ENCODE data around the gene DEXI. TPM values are rescaled to one million over a fixed set of nuclear protein-coding genes. Genes with fewer than 3 reads are reported as not detected.
A peak's percentile ranks its signal among the peaks of the same experiment; 100 is the strongest.

The DEXI gene
- total RNA-seq, 2 donors from 2014 or later = 24.4 to 26.7 TPM

DNA sequence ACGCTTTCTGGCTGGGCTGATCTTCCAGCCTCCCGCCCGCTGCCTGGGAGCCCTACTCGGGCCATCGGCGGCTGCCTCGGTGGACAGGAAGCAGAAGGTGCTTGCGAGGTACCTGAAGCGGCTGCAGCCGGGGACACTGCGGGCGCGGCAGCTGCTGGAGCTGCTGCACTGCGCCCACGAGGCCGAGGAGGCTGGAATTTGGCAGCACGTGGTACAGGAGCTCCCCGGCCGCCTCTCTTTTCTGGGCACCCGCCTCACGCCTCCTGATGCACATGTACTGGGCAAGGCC, 34.6 kb downstream of the DEXI start:
- Mint-ChIP-seq H3K4me3 (no peak overlapping the region), H3K27ac (no peak overlapping the region)
- no peak for ATAC-seq (replicated peaks in 1 of 2)

DNA sequence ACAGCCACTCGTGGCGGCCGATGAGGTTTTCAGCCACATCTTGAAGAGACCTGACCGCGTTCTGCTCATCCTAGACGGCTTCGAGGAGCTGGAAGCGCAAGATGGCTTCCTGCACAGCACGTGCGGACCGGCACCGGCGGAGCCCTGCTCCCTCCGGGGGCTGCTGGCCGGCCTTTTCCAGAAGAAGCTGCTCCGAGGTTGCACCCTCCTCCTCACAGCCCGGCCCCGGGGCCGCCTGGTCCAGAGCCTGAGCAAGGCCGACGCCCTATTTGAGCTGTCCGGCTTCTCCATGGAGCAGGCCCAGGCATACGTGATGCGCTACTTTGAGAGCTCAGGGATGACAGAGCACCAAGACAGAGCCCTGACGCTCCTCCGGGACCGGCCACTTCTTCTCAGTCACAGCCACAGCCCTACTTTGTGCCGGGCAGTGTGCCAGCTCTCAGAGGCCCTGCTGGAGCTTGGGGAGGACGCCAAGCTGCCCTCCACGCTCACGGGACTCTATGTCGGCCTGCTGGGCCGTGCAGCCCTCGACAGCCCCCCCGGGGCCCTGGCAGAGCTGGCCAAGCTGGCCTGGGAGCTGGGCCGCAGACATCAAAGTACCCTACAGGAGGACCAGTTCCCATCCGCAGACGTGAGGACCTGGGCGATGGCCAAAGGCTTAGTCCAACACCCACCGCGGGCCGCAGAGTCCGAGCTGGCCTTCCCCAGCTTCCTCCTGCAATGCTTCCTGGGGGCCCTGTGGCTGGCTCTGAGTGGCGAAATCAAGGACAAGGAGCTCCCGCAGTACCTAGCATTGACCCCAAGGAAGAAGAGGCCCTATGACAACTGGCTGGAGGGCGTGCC, 35.1 kb downstream of the DEXI start:
- H3K36me3 Mint-ChIP-seq (ENCODE audit: insufficient read depth in 2 of 2) = peaks cover 4% of the 10 kb centered on the region in 2 donors
- H3K4me3 Mint-ChIP-seq = no peak overlapping the region
- H3K27ac Mint-ChIP-seq = no peak overlapping the region
- peaks cover 2 to 4% of the 10 kb centered on the region in 2 donors for H3K9me3 Mint-ChIP-seq
- H3K4me1 Mint-ChIP-seq (ENCODE audit: low read depth) = no peaks in the 10 kb centered on the region
- DNase-seq (no peak), ATAC-seq (replicated peaks in 1 of 2) (no peak)
- H3K27me3 Mint-ChIP-seq (ENCODE audit: low read depth) = peaks cover 9% of the 10 kb centered on the region

More for the DNA sequence above, 34.6 kb downstream of the DEXI start:
- H3K36me3 Mint-ChIP-seq (ENCODE audit: insufficient read depth in 2 of 2) = peaks cover 3 to 4% of the 10 kb centered on the region in 2 donors
- peaks cover under 1 to 3% of the 10 kb centered on the region in 2 donors for H3K9me3 Mint-ChIP-seq
- DNase-seq = no peak
- no peaks in the 10 kb centered on the region for H3K4me1 Mint-ChIP-seq (ENCODE audit: low read depth)
- peaks cover 9% of the 10 kb centered on the region for H3K27me3 Mint-ChIP-seq (ENCODE audit: low read depth)

DNA sequence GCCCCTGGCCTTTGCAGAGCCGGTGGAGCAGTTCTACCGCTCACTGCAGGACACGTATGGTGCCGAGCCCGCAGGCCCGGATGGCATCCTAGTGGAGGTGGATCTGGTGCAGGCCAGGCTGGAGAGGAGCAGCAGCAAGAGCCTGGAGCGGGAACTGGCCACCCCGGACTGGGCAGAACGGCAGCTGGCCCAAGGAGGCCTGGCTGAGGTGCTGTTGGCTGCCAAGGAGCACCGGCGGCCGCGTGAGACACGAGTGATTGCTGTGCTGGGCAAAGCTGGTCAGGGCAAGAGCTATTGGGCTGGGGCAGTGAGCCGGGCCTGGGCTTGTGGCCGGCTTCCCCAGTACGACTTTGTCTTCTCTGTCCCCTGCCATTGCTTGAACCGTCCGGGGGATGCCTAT, 35.8 kb downstream of the DEXI start:
- Mint-ChIP-seq H3K4me1 (ENCODE audit: low read depth) (no peaks in the 10 kb centered on the region), H3K36me3 (ENCODE audit: insufficient read depth in 2 of 2) (peaks cover 4% of the 10 kb centered on the region in 2 donors), H3K4me3 (no peak overlapping the region), H3K27ac (no peak overlapping the region), H3K27me3 (ENCODE audit: low read depth) (peaks cover 5% of the 10 kb centered on the region), H3K9me3 (peaks cover 2 to 4% of the 10 kb centered on the region in 2 donors)
- ATAC-seq (replicated peaks in 1 of 2) (no peak), DNase-seq (no peak)

DNA sequence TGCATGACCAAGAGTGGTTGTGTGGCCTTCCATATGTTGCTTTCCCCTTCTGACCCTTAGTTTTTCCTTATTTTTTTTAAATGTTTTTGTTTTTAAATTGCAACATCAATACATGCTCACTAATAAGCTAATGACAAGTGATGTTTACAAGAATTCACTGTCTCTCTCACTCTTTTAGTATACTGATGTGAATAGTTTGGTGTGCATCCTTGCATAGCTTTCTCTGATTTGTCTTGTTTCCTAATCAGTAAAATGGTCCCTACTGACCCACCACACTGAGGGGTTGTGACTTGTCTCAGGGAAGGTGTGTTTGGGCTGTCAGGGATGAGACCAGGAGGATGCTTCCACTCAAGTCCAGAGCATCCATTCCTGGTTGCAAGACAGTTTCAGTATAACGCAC, 39.3 kb downstream of the DEXI start:
- ATAC-seq (replicated peaks in 1 of 2) (no peak), DNase-seq (no peak)
- Mint-ChIP-seq H3K27me3 (ENCODE audit: low read depth) (no peaks in the 10 kb centered on the region), H3K4me3 (no peak overlapping the region), H3K9me3 (peaks cover 2 to 4% of the 10 kb centered on the region in 2 donors), H3K4me1 (ENCODE audit: low read depth) (no peaks in the 10 kb centered on the region), H3K36me3 (ENCODE audit: insufficient read depth in 2 of 2) (peaks cover 4% of the 10 kb centered on the region in 2 donors), H3K27ac (no peak overlapping the region)

DNA sequence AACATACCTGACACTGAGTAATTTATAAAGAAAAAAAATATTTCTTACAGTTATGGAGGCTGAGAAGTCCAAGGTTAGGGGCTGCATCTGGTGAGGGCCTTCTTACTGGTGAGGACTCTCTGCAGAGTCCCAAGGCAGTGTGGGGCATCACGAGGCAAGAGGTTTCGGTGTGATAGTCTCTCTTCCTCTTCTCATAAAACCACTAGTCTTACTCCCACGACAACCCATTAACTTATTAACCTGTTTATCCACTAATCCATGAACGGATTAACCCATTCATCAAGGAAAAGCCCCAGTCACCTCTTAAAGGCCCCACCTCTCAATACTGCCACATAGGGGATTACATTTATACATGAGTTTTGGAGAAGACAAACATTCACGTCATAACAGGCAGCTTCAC, 45.1 kb downstream of the DEXI start:
- no peak for DNase-seq
- H3K27me3 Mint-ChIP-seq (ENCODE audit: low read depth) = peaks cover 19% of the 10 kb centered on the region
- no peak for ATAC-seq (replicated peaks in 1 of 2)
- no peaks in the 10 kb centered on the region for H3K36me3 Mint-ChIP-seq (ENCODE audit: insufficient read depth in 2 of 2)
- no peak overlapping the region for H3K4me3 Mint-ChIP-seq
- no peaks in the 10 kb centered on the region for H3K9me3 Mint-ChIP-seq
- no peaks in the 10 kb centered on the region for H3K4me1 Mint-ChIP-seq (ENCODE audit: low read depth)
- no peak overlapping the region for H3K27ac Mint-ChIP-seq

DNA sequence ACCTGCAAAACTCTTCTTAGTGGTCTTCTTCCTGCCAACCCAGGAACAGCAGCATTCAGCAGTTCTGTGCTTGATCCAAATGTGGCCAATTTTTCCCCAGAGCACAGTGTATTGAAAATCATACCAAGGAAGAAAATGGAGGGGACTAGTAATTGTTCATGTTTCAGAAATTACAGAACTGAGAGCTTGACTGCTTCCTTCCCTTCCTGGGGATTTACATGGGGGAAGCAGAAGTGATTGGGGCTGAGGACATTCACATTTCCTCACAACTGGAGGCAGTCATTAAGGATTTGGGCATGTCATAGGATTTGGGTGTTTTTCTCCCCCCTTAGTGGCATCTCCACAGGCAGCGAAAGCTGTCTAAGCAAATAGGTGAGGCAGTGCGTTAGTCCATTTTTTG, 45.5 kb downstream of the DEXI start:
- peaks cover 23% of the 10 kb centered on the region for H3K27me3 Mint-ChIP-seq (ENCODE audit: low read depth)
- no peaks in the 10 kb centered on the region for H3K4me1 Mint-ChIP-seq (ENCODE audit: low read depth)
- no peak for ATAC-seq (replicated peaks in 1 of 2)
- H3K27ac Mint-ChIP-seq = no peak overlapping the region
- H3K36me3 Mint-ChIP-seq (ENCODE audit: insufficient read depth in 2 of 2) = no peaks in the 10 kb centered on the region
- no peak for DNase-seq
- H3K9me3 Mint-ChIP-seq = no peaks in the 10 kb centered on the region
- no peak overlapping the region for H3K4me3 Mint-ChIP-seq

DNA sequence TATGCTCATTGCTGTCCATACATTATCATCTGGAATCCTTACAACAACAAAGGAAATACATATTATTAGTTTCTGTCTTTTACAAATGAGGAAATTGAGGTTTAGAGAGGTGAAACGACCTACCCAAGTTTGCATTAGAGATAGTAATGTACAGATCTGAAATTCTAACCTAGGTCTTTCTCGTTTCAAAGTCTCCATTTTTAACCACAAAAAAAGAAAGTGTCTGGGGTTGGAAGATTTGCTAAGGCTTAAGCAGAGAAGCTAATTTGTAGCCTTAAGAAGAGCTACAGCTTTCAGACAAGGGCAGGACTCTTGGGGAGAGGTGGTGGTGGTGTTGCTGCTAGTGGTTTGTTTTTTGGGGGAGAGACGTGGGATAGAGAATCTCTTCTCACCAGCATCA, 46.1 kb downstream of the DEXI start:
- no peak overlapping the region for H3K27ac Mint-ChIP-seq
- no peaks in the 10 kb centered on the region for H3K4me1 Mint-ChIP-seq (ENCODE audit: low read depth)
- no peak overlapping the region for H3K4me3 Mint-ChIP-seq
- no peaks in the 10 kb centered on the region for H3K36me3 Mint-ChIP-seq (ENCODE audit: insufficient read depth in 2 of 2)
- no peak for DNase-seq
- H3K9me3 Mint-ChIP-seq = no peaks in the 10 kb centered on the region
- ATAC-seq (replicated peaks in 1 of 2) = no peak
- peaks cover 27% of the 10 kb centered on the region for H3K27me3 Mint-ChIP-seq (ENCODE audit: low read depth)

DNA sequence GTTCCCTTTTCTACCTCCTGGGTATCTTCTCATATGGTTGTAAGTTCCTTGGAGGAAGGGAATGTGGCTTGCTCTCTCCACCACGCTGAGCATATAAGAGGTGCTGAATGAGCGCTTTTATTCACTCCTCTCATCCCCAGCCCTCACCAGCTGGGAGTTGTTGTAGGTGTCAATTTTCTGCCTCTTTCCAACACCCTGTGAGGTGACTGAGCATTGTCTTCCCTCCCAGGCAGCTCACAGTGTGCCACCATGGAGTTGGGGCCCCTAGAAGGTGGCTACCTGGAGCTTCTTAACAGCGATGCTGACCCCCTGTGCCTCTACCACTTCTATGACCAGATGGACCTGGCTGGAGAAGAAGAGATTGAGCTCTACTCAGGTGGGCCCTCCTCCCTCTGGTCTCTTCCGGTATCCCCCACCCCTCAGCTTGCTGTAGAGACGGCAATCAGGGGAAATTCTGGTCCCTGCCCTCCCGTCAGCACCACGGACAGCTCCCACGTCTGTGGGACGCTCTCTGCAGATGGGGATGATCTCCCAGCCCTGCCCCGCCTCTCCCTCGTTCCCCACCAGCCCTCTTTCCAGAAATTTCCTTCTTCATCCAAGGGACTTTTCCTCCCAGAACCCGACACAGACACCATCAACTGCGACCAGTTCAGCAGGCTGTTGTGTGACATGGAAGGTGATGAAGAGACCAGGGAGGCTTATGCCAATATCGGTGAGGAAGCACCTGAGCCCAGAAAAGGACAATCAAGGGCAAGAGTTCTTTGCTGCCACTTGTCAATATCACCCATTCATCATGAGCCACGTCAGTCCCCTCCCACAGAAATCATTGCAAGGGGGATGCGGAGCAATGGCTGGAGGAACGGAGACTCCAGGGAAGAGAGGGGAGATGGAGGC, 47.0 kb downstream of the DEXI start:
- Mint-ChIP-seq H3K4me1 (ENCODE audit: low read depth) (no peaks in the 10 kb centered on the region), H3K27ac (no peak overlapping the region), H3K27me3 (ENCODE audit: low read depth) (peaks cover 36% of the 10 kb centered on the region), H3K9me3 (no peaks in the 10 kb centered on the region), H3K36me3 (ENCODE audit: insufficient read depth in 2 of 2) (no peaks in the 10 kb centered on the region), H3K4me3 (no peak overlapping the region)
- DNase-seq (peak; percentile 28 to 44), ATAC-seq (replicated peaks in 1 of 2) (no peak)

DNA sequence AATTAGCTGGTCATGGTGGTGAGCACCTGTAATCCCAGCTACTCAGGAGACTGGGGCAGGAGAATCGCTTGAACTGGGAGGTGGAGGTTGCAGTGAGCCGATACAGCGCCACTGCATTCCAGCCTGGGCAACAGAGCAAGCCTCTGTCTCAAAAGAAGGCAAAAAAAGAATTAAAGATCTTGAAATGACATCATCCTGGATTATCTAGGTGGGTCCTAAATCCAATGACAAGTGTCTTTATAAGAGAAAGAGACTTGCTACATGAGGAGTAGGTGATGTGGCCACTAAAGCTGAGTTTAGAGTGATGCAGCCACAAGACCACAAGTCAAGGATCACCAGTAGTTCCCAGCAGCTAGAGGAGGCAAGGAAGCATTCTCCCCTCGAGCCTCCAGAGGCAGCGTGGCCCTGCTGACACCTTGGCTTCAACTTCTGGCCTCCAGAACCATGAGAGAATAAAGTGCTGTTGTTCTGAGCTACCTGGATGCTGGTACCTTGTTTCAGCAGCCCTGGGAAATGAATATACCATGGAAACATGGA, 49.4 kb downstream of the DEXI start:
- no peak for ATAC-seq (replicated peaks in 1 of 2)
- Mint-ChIP-seq H3K4me1 (ENCODE audit: low read depth) (no peaks in the 10 kb centered on the region), H3K27me3 (ENCODE audit: low read depth) (peaks cover 48% of the 10 kb centered on the region), H3K36me3 (ENCODE audit: insufficient read depth in 2 of 2) (no peaks in the 10 kb centered on the region), H3K27ac (no peak overlapping the region), H3K4me3 (no peak overlapping the region), H3K9me3 (no peaks in the 10 kb centered on the region)
- DNase-seq = no peak

DNA sequence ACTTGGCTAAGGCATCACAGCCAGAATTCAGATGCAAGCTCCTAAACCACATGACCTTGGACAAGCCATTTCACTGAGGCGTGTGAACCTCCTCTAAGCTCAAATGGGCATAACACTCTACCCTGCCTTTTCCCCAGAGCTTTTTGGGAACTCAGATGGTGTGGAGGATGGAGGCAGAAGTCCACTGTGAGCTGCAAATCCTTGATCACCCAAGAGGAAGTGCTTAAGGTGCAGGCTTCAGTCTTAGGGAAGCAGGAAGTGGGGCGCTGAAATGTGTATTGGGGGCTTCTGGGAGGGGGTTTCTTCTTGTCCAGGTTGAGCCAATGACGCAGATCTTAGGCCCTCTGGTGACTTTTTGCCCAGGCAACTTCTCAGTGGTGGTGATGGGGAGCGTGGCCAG, 52.4 kb downstream of the DEXI start:
- Mint-ChIP-seq H3K27ac (no peak overlapping the region), H3K27me3 (ENCODE audit: low read depth) (peaks cover 57% of the 10 kb centered on the region), H3K4me1 (ENCODE audit: low read depth) (peaks cover 19% of the 10 kb centered on the region), H3K9me3 (no peaks in the 10 kb centered on the region), H3K36me3 (ENCODE audit: insufficient read depth in 2 of 2) (no peaks in the 10 kb centered on the region), H3K4me3 (no peak overlapping the region)
- DNase-seq (no peak), ATAC-seq (replicated peaks in 1 of 2) (no peak)

DNA sequence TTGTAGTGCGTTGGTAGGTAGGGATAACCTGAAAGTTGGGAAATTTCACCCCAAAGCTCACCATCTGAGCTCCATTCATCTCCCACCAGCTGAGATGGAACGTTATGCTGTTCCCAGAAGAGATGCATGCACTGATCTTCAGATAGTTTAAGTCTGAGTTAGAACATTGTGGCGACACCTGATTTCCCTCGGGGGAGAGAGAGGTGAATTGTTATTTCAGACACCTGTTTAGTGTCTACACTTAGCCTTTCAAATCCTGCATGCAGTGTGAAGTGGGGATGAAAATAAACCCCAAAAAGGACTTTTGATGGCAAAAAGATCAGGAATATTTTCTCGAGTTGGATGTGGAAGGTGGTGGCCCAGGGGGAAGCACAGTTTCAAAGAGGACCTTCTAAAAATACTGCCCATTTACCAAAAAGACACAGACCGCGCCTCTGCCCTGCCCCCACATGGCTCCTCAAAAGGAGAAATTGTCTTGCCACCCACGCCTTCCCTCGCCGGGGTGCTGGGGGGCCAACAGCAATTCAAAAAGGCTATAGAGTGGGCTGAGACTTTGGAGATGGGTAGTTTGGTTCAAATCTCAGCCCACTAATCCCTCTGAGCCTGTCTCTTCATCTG, 53.8 kb downstream of the DEXI start:
- Mint-ChIP-seq H3K4me3 (no peak overlapping the region), H3K9me3 (no peaks in the 10 kb centered on the region)

DNA sequence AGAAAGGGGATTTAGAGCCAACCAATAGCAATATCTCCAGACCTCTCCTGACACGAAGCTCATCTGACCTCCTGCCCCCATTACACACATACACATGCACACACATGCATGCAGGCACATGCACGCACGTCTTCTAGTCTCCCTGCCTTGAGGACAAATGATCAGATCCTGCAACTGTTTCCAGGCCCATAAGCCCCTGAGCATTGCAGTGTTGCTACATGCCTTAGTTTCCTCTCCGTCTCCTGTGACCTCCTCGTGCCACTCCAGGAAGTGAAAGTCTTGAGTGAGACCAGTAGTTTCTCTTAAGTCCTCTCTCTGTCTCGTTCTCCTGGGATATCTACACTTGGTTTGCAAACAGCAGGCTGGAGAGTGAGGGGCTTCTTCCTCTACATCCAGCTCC, 57.0 kb downstream of the DEXI start:
- Mint-ChIP-seq H3K9me3 (no peaks in the 10 kb centered on the region), H3K4me1 (ENCODE audit: low read depth) (peaks cover 37% of the 10 kb centered on the region), H3K4me3 (no peak overlapping the region), H3K27me3 (ENCODE audit: low read depth) (peaks cover 77% of the 10 kb centered on the region), H3K36me3 (ENCODE audit: insufficient read depth in 2 of 2) (no peaks in the 10 kb centered on the region), H3K27ac (no peak overlapping the region)
- ATAC-seq (replicated peaks in 1 of 2) = no peak
- DNase-seq = no peak

More for the DNA sequence above, 53.8 kb downstream of the DEXI start:
- peaks cover 19% of the 10 kb centered on the region for H3K4me1 Mint-ChIP-seq (ENCODE audit: low read depth)
- ATAC-seq (replicated peaks in 1 of 2) (no peak), DNase-seq (no peak)
- no peaks in the 10 kb centered on the region for H3K36me3 Mint-ChIP-seq (ENCODE audit: insufficient read depth in 2 of 2)
- peaks cover 71% of the 10 kb centered on the region for H3K27me3 Mint-ChIP-seq (ENCODE audit: low read depth)
- no peak overlapping the region for H3K27ac Mint-ChIP-seq

DNA sequence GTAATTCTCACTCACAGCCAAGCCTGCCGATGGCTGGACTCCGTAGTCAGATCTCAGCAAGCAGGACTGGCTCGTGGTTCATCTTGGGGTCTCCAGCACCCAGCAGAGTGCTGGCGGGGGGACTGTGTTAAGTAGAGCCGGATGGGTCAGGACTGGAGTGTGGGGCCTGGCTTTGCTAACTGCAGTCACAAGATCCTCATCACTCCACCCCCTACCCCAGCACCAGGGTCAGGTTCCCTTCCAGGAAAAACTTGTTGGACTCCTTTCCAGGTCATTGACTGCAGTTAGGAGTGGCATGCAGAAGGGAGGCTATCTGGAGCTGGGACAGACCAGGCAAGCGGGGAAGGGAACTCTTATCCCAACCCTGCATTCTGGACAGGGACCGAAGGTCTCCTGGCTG, 59.3 kb downstream of the DEXI start:
- DNase-seq (no peak), ATAC-seq (replicated peaks in 1 of 2) (no peak)
- Mint-ChIP-seq H3K4me1 (ENCODE audit: low read depth) (peaks cover 56% of the 10 kb centered on the region), H3K27ac (no peak overlapping the region), H3K36me3 (ENCODE audit: insufficient read depth in 2 of 2) (peaks cover 0 to 2% of the 10 kb centered on the region in 2 donors), H3K4me3 (no peak overlapping the region), H3K9me3 (no peaks in the 10 kb centered on the region), H3K27me3 (ENCODE audit: low read depth) (peaks cover 82% of the 10 kb centered on the region)

Measured in activated T-cell treated with anti-CD3 and anti-CD28 coated beads, Interleukin-2, amount 50 U/mL, for 72 hours (primary cell).